Lung (tissue), 12 donors: ENCODE data around the gene PDZRN4. TPM values are rescaled to one million over a fixed set of nuclear protein-coding genes. Genes with fewer than 3 reads are reported as not detected.

Source experiments
- ATAC-seq: fragments of 200-7000 bp; cut with Tn5 transposase; one replicate; pipeline ENCODE4 v1.9.1; 2020; ENCODE audit warnings: moderate number of reproducible peaks; ENCODE audit not compliant: insufficient read depth, low FRiP score
- DNase-seq, 3 donors: peaks; one replicate each; pipeline ENCODE4 v3.0.0-alpha.2; 2013 to 2017
- H3K27ac ChIP-seq, 2 donors: one replicate each; pipeline ENCODE4 v1.5.1; 2013; ENCODE audit warnings: mild to moderate bottlenecking in 2 of 2, moderate library complexity in 2 of 2, control low read depth in 1 of 2, inconsistent platforms in 1 of 2, low read depth in 1 of 2, low read length in 1 of 2
- H3K27me3 ChIP-seq, 3 donors: one replicate each; pipeline ENCODE4 v1.5.1; 2013; ENCODE audit warnings: low read length in 2 of 3; ENCODE audit not compliant: control insufficient read depth in 3 of 3, insufficient read depth in 3 of 3
- H3K36me3 ChIP-seq, 4 donors: one replicate each; pipeline ENCODE4 v1.5.1; 2013; ENCODE audit warnings: low read length in 4 of 4, mild to moderate bottlenecking in 1 of 4, moderate library complexity in 1 of 4; ENCODE audit not compliant: control insufficient read depth in 4 of 4, insufficient read depth in 4 of 4
- H3K4me1 ChIP-seq, 5 donors: one replicate each; pipeline ENCODE4 v1.5.1; 2013; ENCODE audit warnings: low read length in 5 of 5, mild to moderate bottlenecking in 2 of 5, moderate library complexity in 1 of 5; ENCODE audit not compliant: control insufficient read depth in 5 of 5, insufficient read depth in 5 of 5
- H3K4me3 ChIP-seq: one replicate; pipeline ENCODE4 v1.5.1; 2013; ENCODE audit warnings: mild to moderate bottlenecking, control low read depth, moderate library complexity
- H3K9ac ChIP-seq, 2 donors: one replicate each; pipeline ENCODE4 v1.5.1; 2013; ENCODE audit warnings: low read length in 2 of 2, control low read depth in 1 of 2; ENCODE audit not compliant: insufficient read depth in 1 of 2
- H3K9me3 ChIP-seq, 4 donors: one replicate each; pipeline ENCODE4 v1.5.1; 2013; ENCODE audit warnings: low read length in 3 of 4, mild to moderate bottlenecking in 1 of 4, moderate library complexity in 1 of 4; ENCODE audit not compliant: control insufficient read depth in 4 of 4, insufficient read depth in 3 of 4
- CTCF ChIP-seq: IDR thresholded peaks from 2 replicates; pipeline ENCODE4 v1.5.1; 2012; ENCODE audit warnings: mild to moderate bottlenecking; ENCODE audit errors: control extremely low read depth, extremely low read depth
- WGBS, 2 donors: extraction: QIAGEN DNeasy Blood & Tissue Kit; methylation state at CpG; one replicate each; pipeline ENCODE4 v1.1.7; 2013; 5-methylcytosine and 5-hydroxymethylcytosine counted together
- polyA plus RNA-seq, 2 donors: library from polyadenylated mRNA; stranded (reverse); fragments of 200-250 nt; gene quantifications; one replicate each; pipeline ENCODE4 v1.2.1, GENCODE V29; 2013
- total RNA-seq, 2 donors: library from RNA; depleted of rRNA in 1 of 2; stranded (reverse); fragments of >200 nt in 1 of 2; gene quantifications; one replicate each; pipeline ENCODE4 v1.2.1, GENCODE V29; 2014 to 2021
- donor health status: control.
- donor health status: control.
- donor health status: Bipolar disorder and iron deficiency.
- donor health status: healthy.
- donor health status: DM: yes; HTN: yes; CAD: no.

The PDZRN4 gene
- total and polyA plus RNA-seq, 4 donors, result 0.05 to 0.54 (median 0.32) TPM

- no peak for ATAC-seq
- TF ChIP-seq CTCF, result no peak
- H3K9ac ChIP-seq, result no peak overlapping the region
Observed at GRCh38 chr12:41459111-41459905, 271.2 kb downstream of the PDZRN4 start.

GRCh38 chr12:41459906-41460214, 271.7 kb downstream of the PDZRN4 start:
- Histone ChIP-seq H3K9me3 (no peaks in the 10 kb centered on the region), H3K27me3 (no peaks in the 10 kb centered on the region), H3K9ac (no peak overlapping the region), H3K4me1 (peaks cover 0 to 4% (median 0%) of the 10 kb centered on the region in 5 donors), H3K27ac (no peak overlapping the region), H3K4me3 (no peak overlapping the region), H3K36me3 (no peaks in the 10 kb centered on the region)
- no peak for TF ChIP-seq CTCF
- 82 to 86% methylated on average over 1 of the region's 1 CpG for WGBS, 2 donors
- DNase-seq (no peak), ATAC-seq (no peak)

More at GRCh38 chr12:41459111-41459905, 271.2 kb downstream of the PDZRN4 start:
- Histone ChIP-seq H3K36me3 (no peaks in the 10 kb centered on the region), H3K27ac (no peak overlapping the region), H3K9me3 (no peaks in the 10 kb centered on the region), H3K4me3 (no peak overlapping the region), H3K27me3 (peaks cover 0 to 2% (median 0%) of the 10 kb centered on the region in 3 donors), H3K4me1 (peaks cover 0 to 4% (median 0%) of the 10 kb centered on the region in 5 donors)
- 63 to 67% methylated on average over 2 of the region's 2 CpGs for WGBS, 2 donors
- peak in 2 of 3 donors; percentile 84 to 85 for DNase-seq

DNA sequence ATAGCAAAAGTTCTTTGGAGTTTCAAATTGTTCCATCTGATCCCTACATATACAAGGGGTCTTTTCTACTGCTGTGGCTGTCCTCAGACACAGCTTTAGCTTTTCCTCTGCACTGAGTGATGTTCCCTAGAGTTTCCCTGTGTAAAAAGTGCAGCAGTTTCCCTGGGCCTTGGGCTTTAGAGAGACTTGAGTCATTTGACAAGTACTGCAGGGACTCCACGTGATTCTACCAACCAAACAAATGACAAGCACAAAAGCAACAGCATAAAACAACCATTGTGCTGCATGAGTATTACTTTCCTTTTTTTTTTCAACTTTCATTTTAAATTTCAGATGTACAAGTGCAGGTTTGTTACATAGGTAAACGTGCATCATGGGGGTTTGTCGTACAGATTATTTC, 272.8 kb downstream of the PDZRN4 start:
- H3K4me3 ChIP-seq, result no peak overlapping the region
- peaks cover 0 to 13% (median 0%) of the 10 kb centered on the region in 5 donors for H3K4me1 ChIP-seq
- no peak for DNase-seq
- H3K9ac ChIP-seq, result no peak overlapping the region
- H3K27ac ChIP-seq, result no peak overlapping the region
- no peaks in the 10 kb centered on the region for H3K36me3 ChIP-seq
- no peak for ATAC-seq
- H3K9me3 ChIP-seq, result no peaks in the 10 kb centered on the region
- WGBS, 2 donors, result 68 to 85% methylated on average over 3 of the region's 3 CpGs
- TF ChIP-seq CTCF, result no peak
- no peaks in the 10 kb centered on the region for H3K27me3 ChIP-seq

GRCh38 chr12:41462312-41462711, 274.2 kb downstream of the PDZRN4 start:
- no peak for ATAC-seq
- H3K4me3 ChIP-seq, result no peak overlapping the region
- no peak for TF ChIP-seq CTCF
- no peaks in the 10 kb centered on the region for H3K36me3 ChIP-seq
- H3K9me3 ChIP-seq, result no peaks in the 10 kb centered on the region
- peaks cover 0 to 13% (median 0%) of the 10 kb centered on the region in 5 donors for H3K4me1 ChIP-seq
- no peak overlapping the region for H3K9ac ChIP-seq
- no peak for DNase-seq
- no peaks in the 10 kb centered on the region for H3K27me3 ChIP-seq
- H3K27ac ChIP-seq, result no peak overlapping the region
